NCI-H1436 treated with DMSO at 0.1 percent for 48 hours (cell line): Measurements from ENCODE around the gene ASB16.

Experiments
- DNase-seq: peaks from one replicate; lab custom pipeline; 2025; lab: John Stamatoyannopoulos, UW

The ASB16 gene

GRCh38 chr17:44209786-44210341, 39.4 kb downstream of the ASB16 start:
- no peak for DNase-seq

GRCh38 chr17:44210342-44211192, 40.1 kb downstream of the ASB16 start:
- DNase-seq: peak; percentile 73

- DNase-seq: no peak
These were observed 41.1 kb downstream of the ASB16 start for GRCh38 chr17:44211281-44212265.

- no peak for DNase-seq
These were observed 42.3 kb downstream of the ASB16 start for GRCh38 chr17:44212507-44213402.

GRCh38 chr17:44213403-44214229, 43.1 kb downstream of the ASB16 start:
- DNase-seq: no peak

- DNase-seq: no peak
These were observed 43.7 kb downstream of the ASB16 start for GRCh38 chr17:44214230-44214494.

- no peak for DNase-seq
These were observed 44.4 kb downstream of the ASB16 start for GRCh38 chr17:44214896-44215295.

GRCh38 chr17:44216173-44216572, 45.7 kb downstream of the ASB16 start:
- DNase-seq: no peak

GRCh38 chr17:44216694-44217093, 46.2 kb downstream of the ASB16 start:
- DNase-seq: no peak

- DNase-seq: no peak
These were observed 47.3 kb downstream of the ASB16 start for GRCh38 chr17:44217738-44218343.

GRCh38 chr17:44218344-44219107, 48.0 kb downstream of the ASB16 start:
- DNase-seq: peak; percentile 72

- no peak for DNase-seq
These were observed 48.7 kb downstream of the ASB16 start for GRCh38 chr17:44219108-44219615.

- no peak for DNase-seq
These were observed 49.2 kb downstream of the ASB16 start, which contains the start of gene UBTF for GRCh38 chr17:44219616-44220212. Gene UBTF (minus strand): TSS chr17:44219675. CDS start chr17:44218229, 1,446 bp downstream.

- DNase-seq: no peak
These were observed 49.9 kb downstream of the ASB16 start for GRCh38 chr17:44220213-44221083.

GRCh38 chr17:44221084-44221861, 50.8 kb downstream of the ASB16 start:
- no peak for DNase-seq

GRCh38 chr17:44221862-44222111, 51.3 kb downstream of the ASB16 start:
- DNase-seq: no peak
